Neural cell (in vitro differentiated cells): Measurements from ENCODE around the gene C1orf210. TPM values are rescaled to one million over a fixed set of nuclear protein-coding genes. Genes with fewer than 3 reads are reported as not detected.

ENCODE experiments used
- H2AFZ ChIP-seq: fragments of 200-600, 300-800 bp; sonication (generic), shearing (Covaris generic); 2 replicates; pipeline ENCODE4 v1.6.0; 2014; ENCODE audit warnings: low read depth, mild to moderate bottlenecking, antibody characterized with exemption, low read length, moderate library complexity
- H3F3A ChIP-seq: fragments of 200-600 bp; shearing (Covaris generic); 2 replicates; pipeline ENCODE4 v1.6.1; 2016; ENCODE audit warnings: mild to moderate bottlenecking, moderate library complexity, mixed read lengths, antibody characterized with exemption, low read length; ENCODE audit not compliant: insufficient read depth, poor library complexity, severe bottlenecking
- H3K27ac ChIP-seq: fragments of 200-600, 300-800 bp; sonication (generic), shearing (Covaris generic); 2 replicates; pipeline ENCODE4 v1.5.1; 2014; ENCODE audit warnings: mild to moderate bottlenecking, low read length, moderate library complexity
- H3K27me3 ChIP-seq: fragments of 300-800, 200-600 bp; sonication (generic), shearing (Covaris generic); 2 replicates; pipeline ENCODE4 v1.6.0; 2014; ENCODE audit warnings: mild to moderate bottlenecking, low read depth, low read length, moderate library complexity; ENCODE audit not compliant: insufficient read depth
- H3K36me3 ChIP-seq: fragments of 300-800, 200-600 bp; sonication (generic), shearing (Covaris generic); 2 replicates; pipeline ENCODE4 v1.5.1; 2014; ENCODE audit warnings: mild to moderate bottlenecking, antibody characterized with exemption, low read length, moderate library complexity; ENCODE audit not compliant: insufficient read depth
- H3K4me2 ChIP-seq: fragments of 300-800, 200-600 bp; sonication (generic), shearing (Covaris generic); 2 replicates; pipeline ENCODE4 v1.6.0; 2014; ENCODE audit warnings: mild to moderate bottlenecking, low read length
- H3K4me3 ChIP-seq: fragments of 300-800, 200-600 bp; sonication (generic), shearing (Covaris generic); 2 replicates; pipeline ENCODE4 v1.5.1; 2014; ENCODE audit warnings: mild to moderate bottlenecking, low read length, moderate library complexity
- H3K79me2 ChIP-seq: fragments of 200-600 bp; shearing (Covaris generic); replicated peaks from 2 replicates; pipeline ENCODE4 v1.6.0; 2014; ENCODE audit warnings: mild to moderate bottlenecking, low read length, moderate library complexity; ENCODE audit not compliant: insufficient read depth
- H3K9ac ChIP-seq: fragments of 300-800, 200-600 bp; sonication (generic), shearing (Covaris generic); 2 replicates; pipeline ENCODE4 v1.6.1; 2016; ENCODE audit warnings: mild to moderate bottlenecking, low read length, mixed read lengths
- H3K9me2 ChIP-seq: fragments of 200-600 bp; shearing (Covaris generic); 2 replicates; pipeline ENCODE4 v1.6.1; 2016; ENCODE audit warnings: mild to moderate bottlenecking, low read length, mixed read lengths; ENCODE audit not compliant: insufficient read depth
- H3K9me3 ChIP-seq: fragments of 200-600, 300-800 bp; sonication (generic), shearing (Covaris generic); 2 replicates; pipeline ENCODE4 v1.6.1; 2016; ENCODE audit warnings: mild to moderate bottlenecking, mixed run types, low read length, moderate library complexity, mixed read lengths
- H4K20me1 ChIP-seq: fragments of 200-600 bp; shearing (Covaris generic); 2 replicates; pipeline ENCODE4 v1.6.1; 2016; ENCODE audit warnings: mild to moderate bottlenecking, mixed run types; ENCODE audit not compliant: insufficient read depth
- EP300 ChIP-seq: fragments of 450-650 bp; conservative IDR thresholded peaks from 2 replicates; pipeline ENCODE4 v1.6.1; 2014; ENCODE audit warnings: antibody characterized with exemption, mild to moderate bottlenecking, moderate library complexity; ENCODE audit not compliant: poor library complexity, severe bottlenecking
- EZH2 ChIP-seq: fragments of 200-600, 300-800 bp; shearing (Covaris generic), sonication (generic); IDR thresholded peaks from 2 replicates; pipeline ENCODE4 v1.6.1; 2014; ENCODE audit warnings: antibody characterized with exemption, low read length, borderline replicate concordance, mild to moderate bottlenecking; ENCODE audit not compliant: insufficient read depth, poor library complexity, severe bottlenecking
- MXI1 ChIP-seq: fragments of 450-650 bp; conservative IDR thresholded peaks from 2 replicates; pipeline ENCODE4 v1.6.1; 2014; ENCODE audit warnings: antibody characterized with exemption, mild to moderate bottlenecking; ENCODE audit not compliant: poor library complexity, severe bottlenecking
- POLR2AphosphoS5 ChIP-seq: IDR thresholded peaks from 2 replicates; pipeline ENCODE4 v1.6.1; 2012
- RAD21 ChIP-seq: fragments of 450-650 bp; conservative IDR thresholded peaks from 2 replicates; pipeline ENCODE4 v1.6.1; 2014; ENCODE audit warnings: antibody characterized with exemption, mild to moderate bottlenecking, moderate library complexity
- SMC3 ChIP-seq: fragments of 450-650 bp; conservative IDR thresholded peaks from 2 replicates; pipeline ENCODE4 v1.6.1; 2014; ENCODE audit warnings: antibody characterized with exemption, mild to moderate bottlenecking, moderate library complexity; ENCODE audit not compliant: poor library complexity
- TAF1 ChIP-seq: IDR thresholded peaks from 2 replicates; pipeline ENCODE4 v1.6.1; 2012; ENCODE audit warnings: low read depth
- polyA plus RNA-seq: library from polyadenylated mRNA; depleted of rRNA; stranded (reverse); fragments of >200 nt; gene quantifications from 2 replicates; pipeline ENCODE4 v1.2.3, GENCODE V29; 2014
- TF ChIP-seq, protein P1 (sequence below): fragments of 450-650 bp; IDR thresholded peaks from 2 replicates; pipeline ENCODE4 v1.5.1; 2014; ENCODE audit warnings: antibody characterized with exemption, mild to moderate bottlenecking, moderate library complexity; ENCODE audit not compliant: poor library complexity, severe bottlenecking
- TF ChIP-seq, protein P2 (sequence below): IDR thresholded peaks from 2 replicates; pipeline ENCODE4 v1.6.1; 2012; ENCODE audit warnings: borderline replicate concordance

The C1orf210 gene
- polyA plus RNA-seq, 1 donor from 2014 or later, result not detected

DNA sequence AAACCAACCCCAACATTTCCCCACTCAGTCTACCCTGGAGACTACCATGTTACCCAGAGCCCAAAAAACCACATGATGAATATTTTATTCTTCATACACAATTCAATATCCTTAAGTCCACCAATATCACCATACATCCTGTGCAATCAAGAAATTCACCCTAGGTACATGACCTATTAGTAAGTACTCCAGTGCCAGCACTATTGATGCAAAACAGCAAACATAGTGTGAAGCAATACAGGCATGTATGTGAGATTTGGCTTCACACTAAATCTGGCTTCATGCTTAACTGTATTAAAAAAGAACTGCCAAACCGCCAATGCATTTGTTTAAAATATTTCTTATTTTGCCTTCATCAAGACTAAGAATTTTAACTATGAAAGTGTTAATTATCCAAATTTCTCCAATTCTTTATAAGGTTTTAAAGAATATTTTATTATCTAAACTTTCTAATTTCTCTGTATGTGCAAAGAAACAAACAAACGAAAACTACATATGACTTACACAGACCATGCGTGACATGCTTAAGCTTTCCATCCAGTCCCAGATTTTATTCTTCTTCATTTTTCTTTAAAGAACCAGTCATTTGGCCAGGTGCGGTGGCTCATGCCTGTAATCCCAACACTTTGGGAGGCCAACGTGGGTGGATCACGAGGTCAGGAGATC, 38.0 kb downstream of the C1orf210 start:
- Histone ChIP-seq H3F3A (no peaks in the 10 kb centered on the region), H3K79me2 (no peaks in the 10 kb centered on the region), H3K9me2 (no peaks in the 10 kb centered on the region), H3K4me3 (no peak overlapping the region), H3K36me3 (no peaks in the 10 kb centered on the region), H3K9ac (no peak overlapping the region), H3K27me3 (no peaks in the 10 kb centered on the region), H3K27ac (no peak overlapping the region), H4K20me1 (no peaks in the 10 kb centered on the region), H3K9me3 (no peaks in the 10 kb centered on the region), H3K4me2 (no peak overlapping the region), H2AFZ (no peak overlapping the region)
- TF ChIP-seq EP300 (no peak), EZH2 (no peak), SMC3 (no peak), MXI1 (no peak), TAF1 (no peak)
- TF ChIP-seq, protein P1, sequence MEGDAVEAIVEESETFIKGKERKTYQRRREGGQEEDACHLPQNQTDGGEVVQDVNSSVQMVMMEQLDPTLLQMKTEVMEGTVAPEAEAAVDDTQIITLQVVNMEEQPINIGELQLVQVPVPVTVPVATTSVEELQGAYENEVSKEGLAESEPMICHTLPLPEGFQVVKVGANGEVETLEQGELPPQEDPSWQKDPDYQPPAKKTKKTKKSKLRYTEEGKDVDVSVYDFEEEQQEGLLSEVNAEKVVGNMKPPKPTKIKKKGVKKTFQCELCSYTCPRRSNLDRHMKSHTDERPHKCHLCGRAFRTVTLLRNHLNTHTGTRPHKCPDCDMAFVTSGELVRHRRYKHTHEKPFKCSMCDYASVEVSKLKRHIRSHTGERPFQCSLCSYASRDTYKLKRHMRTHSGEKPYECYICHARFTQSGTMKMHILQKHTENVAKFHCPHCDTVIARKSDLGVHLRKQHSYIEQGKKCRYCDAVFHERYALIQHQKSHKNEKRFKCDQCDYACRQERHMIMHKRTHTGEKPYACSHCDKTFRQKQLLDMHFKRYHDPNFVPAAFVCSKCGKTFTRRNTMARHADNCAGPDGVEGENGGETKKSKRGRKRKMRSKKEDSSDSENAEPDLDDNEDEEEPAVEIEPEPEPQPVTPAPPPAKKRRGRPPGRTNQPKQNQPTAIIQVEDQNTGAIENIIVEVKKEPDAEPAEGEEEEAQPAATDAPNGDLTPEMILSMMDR, result no peak

DNA sequence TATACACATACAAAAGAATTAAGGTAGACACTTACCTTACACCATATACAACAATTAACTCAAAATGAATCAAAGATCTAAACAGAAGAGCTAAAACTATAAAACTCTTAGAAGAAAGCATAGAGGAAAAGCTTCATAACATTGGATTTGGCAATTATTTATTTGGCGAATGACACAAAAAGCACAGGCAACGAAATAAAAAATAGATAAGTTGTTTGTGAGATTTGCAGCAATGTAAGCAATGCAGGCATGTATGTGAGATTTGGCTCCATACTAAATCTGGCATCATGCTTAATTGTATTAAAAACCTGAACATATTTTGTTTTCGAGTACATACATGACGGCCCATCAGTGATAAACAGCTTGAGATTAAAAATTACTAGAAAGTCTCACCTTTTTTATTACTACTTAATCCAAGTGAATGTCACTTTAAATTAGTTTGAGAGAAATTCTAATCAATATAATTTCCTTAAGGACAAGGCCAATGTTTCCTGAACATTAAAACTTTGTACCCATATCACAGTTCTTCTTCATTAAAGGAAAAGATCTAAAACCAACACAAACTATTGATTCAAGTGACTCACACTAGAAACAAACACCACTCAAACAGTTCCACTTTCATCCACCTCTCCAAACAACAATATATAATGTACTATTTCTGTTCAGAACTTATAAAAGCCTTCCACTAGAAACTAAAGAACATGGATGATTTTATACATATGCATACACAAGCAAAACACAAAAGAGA, 38.7 kb downstream of the C1orf210 start:
- no peaks in the 10 kb centered on the region for H4K20me1 ChIP-seq
- no peak overlapping the region for H2AFZ ChIP-seq
- no peak overlapping the region for H3K4me3 ChIP-seq
- no peaks in the 10 kb centered on the region for H3K36me3 ChIP-seq
- H3K9ac ChIP-seq, result no peak overlapping the region
- H3K9me3 ChIP-seq, result no peaks in the 10 kb centered on the region
- H3K79me2 ChIP-seq, result no peaks in the 10 kb centered on the region
- H3F3A ChIP-seq, result no peaks in the 10 kb centered on the region
- H3K27me3 ChIP-seq, result no peaks in the 10 kb centered on the region
- TF ChIP-seq TAF1, result no peak
- no peak for TF ChIP-seq EP300
- TF ChIP-seq, protein P2, sequence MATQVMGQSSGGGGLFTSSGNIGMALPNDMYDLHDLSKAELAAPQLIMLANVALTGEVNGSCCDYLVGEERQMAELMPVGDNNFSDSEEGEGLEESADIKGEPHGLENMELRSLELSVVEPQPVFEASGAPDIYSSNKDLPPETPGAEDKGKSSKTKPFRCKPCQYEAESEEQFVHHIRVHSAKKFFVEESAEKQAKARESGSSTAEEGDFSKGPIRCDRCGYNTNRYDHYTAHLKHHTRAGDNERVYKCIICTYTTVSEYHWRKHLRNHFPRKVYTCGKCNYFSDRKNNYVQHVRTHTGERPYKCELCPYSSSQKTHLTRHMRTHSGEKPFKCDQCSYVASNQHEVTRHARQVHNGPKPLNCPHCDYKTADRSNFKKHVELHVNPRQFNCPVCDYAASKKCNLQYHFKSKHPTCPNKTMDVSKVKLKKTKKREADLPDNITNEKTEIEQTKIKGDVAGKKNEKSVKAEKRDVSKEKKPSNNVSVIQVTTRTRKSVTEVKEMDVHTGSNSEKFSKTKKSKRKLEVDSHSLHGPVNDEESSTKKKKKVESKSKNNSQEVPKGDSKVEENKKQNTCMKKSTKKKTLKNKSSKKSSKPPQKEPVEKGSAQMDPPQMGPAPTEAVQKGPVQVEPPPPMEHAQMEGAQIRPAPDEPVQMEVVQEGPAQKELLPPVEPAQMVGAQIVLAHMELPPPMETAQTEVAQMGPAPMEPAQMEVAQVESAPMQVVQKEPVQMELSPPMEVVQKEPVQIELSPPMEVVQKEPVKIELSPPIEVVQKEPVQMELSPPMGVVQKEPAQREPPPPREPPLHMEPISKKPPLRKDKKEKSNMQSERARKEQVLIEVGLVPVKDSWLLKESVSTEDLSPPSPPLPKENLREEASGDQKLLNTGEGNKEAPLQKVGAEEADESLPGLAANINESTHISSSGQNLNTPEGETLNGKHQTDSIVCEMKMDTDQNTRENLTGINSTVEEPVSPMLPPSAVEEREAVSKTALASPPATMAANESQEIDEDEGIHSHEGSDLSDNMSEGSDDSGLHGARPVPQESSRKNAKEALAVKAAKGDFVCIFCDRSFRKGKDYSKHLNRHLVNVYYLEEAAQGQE, result no peak
- TF ChIP-seq, protein P1, result no peak
- no peak for TF ChIP-seq POLR2AphosphoS5
- no peak for TF ChIP-seq EZH2
- TF ChIP-seq RAD21, result no peak
- no peak for TF ChIP-seq MXI1
- no peak for TF ChIP-seq SMC3
- H3K9me2 ChIP-seq, result no peaks in the 10 kb centered on the region
- no peak overlapping the region for H3K4me2 ChIP-seq
- no peak overlapping the region for H3K27ac ChIP-seq
